Esophagus (tissue), 2 donors: ENCODE results near the gene ARHGAP32. TPM values are rescaled to one million over a fixed set of nuclear protein-coding genes. Genes with fewer than 3 reads are reported as not detected.

Experiments
- H3K27ac ChIP-seq, 2 donors: one replicate each; pipeline ENCODE4 v1.5.1; 2013; ENCODE audit warnings: low read depth in 2 of 2, mild to moderate bottlenecking in 2 of 2, inconsistent platforms in 1 of 2, low read length in 1 of 2, moderate library complexity in 1 of 2
- H3K27me3 ChIP-seq, 2 donors: one replicate each; pipeline ENCODE4 v1.6.1; 2013; ENCODE audit warnings: low read length in 2 of 2, control low read depth in 1 of 2, mild to moderate bottlenecking in 1 of 2; ENCODE audit not compliant: insufficient read depth in 2 of 2, control insufficient read depth in 1 of 2
- H3K36me3 ChIP-seq, 2 donors: one replicate each; pipeline ENCODE4 v1.6.1; 2013; ENCODE audit warnings: low read length in 1 of 2; ENCODE audit not compliant: control insufficient read depth in 2 of 2, insufficient read depth in 2 of 2
- H3K4me1 ChIP-seq, 2 donors: one replicate each; pipeline ENCODE4 v1.6.1; 2013; ENCODE audit warnings: low read length in 1 of 2; ENCODE audit not compliant: control insufficient read depth in 2 of 2, insufficient read depth in 2 of 2
- H3K4me3 ChIP-seq, 2 donors: one replicate each; pipeline ENCODE4 v1.5.1; 2013; ENCODE audit warnings: low read length in 2 of 2, mild to moderate bottlenecking in 2 of 2, low read depth in 1 of 2, moderate library complexity in 1 of 2
- H3K9me3 ChIP-seq, 2 donors: one replicate each; pipeline ENCODE4 v1.6.1; 2013; ENCODE audit warnings: mild to moderate bottlenecking in 2 of 2, low read depth in 1 of 2, low read length in 1 of 2, moderate library complexity in 1 of 2; ENCODE audit not compliant: control insufficient read depth in 2 of 2, insufficient read depth in 1 of 2
- WGBS, 2 donors: extraction: QIAGEN DNeasy Blood & Tissue Kit; methylation state at CpG; one replicate each; pipeline ENCODE4 v1.1.7; 2013; 5-methylcytosine and 5-hydroxymethylcytosine counted together
- polyA plus RNA-seq, 2 donors: library from polyadenylated mRNA; stranded (reverse); fragments of 200-250 nt; gene quantifications; one replicate each; pipeline ENCODE4 v1.2.3, GENCODE V29; 2013
- donor health status: healthy with polysubstance abuse.
- donor health status: Bipolar disorder and iron deficiency.

Gene ARHGAP32
- polyA plus RNA-seq, 2 donors = 17.8 to 18.9 TPM

- H3K27ac ChIP-seq = no peak overlapping the region
- no peak overlapping the region for H3K4me3 ChIP-seq
- H3K9me3 ChIP-seq = peaks cover 0 to 4% of the 10 kb centered on the region in 2 donors
- H3K27me3 ChIP-seq = no peaks in the 10 kb centered on the region
- H3K36me3 ChIP-seq = no peaks in the 10 kb centered on the region
- 48 to 54% methylated on average over 5 of the region's 5 CpGs for WGBS, 2 donors
- no peaks in the 10 kb centered on the region for H3K4me1 ChIP-seq
Measured at GRCh38 chr11:128928400-128928799, 263.7 kb downstream of the ARHGAP32 start.

GRCh38 chr11:128927683-128928336 lies 264.3 kb downstream of the ARHGAP32 start:
- Histone ChIP-seq H3K4me1 (no peaks in the 10 kb centered on the region), H3K36me3 (no peaks in the 10 kb centered on the region), H3K4me3 (no peak overlapping the region), H3K27ac (no peak overlapping the region), H3K27me3 (no peaks in the 10 kb centered on the region), H3K9me3 (peaks cover 0 to 4% of the 10 kb centered on the region in 2 donors)
- WGBS, 2 donors = 80 to 84% methylated on average over 12 of the region's 12 CpGs

- no peaks in the 10 kb centered on the region for H3K4me1 ChIP-seq
- H3K27me3 ChIP-seq = no peaks in the 10 kb centered on the region
- H3K27ac ChIP-seq = no peak overlapping the region
- 75 to 76% methylated on average over 11 of the region's 11 CpGs for WGBS, 2 donors
- H3K9me3 ChIP-seq = peaks cover 0 to 4% of the 10 kb centered on the region in 2 donors
- no peak overlapping the region for H3K4me3 ChIP-seq
- no peaks in the 10 kb centered on the region for H3K36me3 ChIP-seq
Measured at GRCh38 chr11:128927108-128927461, 265.0 kb downstream of the ARHGAP32 start.

GRCh38 chr11:128926437-128927107 lies 265.6 kb downstream of the ARHGAP32 start:
- WGBS, 2 donors = 84 to 86% methylated on average over 17 of the region's 17 CpGs

GRCh38 chr11:128926000-128926399 lies 266.1 kb downstream of the ARHGAP32 start:
- WGBS, 2 donors = 64 to 67% methylated on average over 3 of the region's 3 CpGs

More at GRCh38 chr11:128926437-128927107, 265.6 kb downstream of the ARHGAP32 start:
- no peak overlapping the region for H3K27ac ChIP-seq
- no peaks in the 10 kb centered on the region for H3K4me1 ChIP-seq
- no peak overlapping the region for H3K4me3 ChIP-seq
- no peaks in the 10 kb centered on the region for H3K36me3 ChIP-seq
- H3K27me3 ChIP-seq = no peaks in the 10 kb centered on the region
- H3K9me3 ChIP-seq = peaks cover 0 to 4% of the 10 kb centered on the region in 2 donors

GRCh38 chr11:128925250-128925600 lies 266.9 kb downstream of the ARHGAP32 start:
- no peaks in the 10 kb centered on the region for H3K27me3 ChIP-seq
- no peaks in the 10 kb centered on the region for H3K36me3 ChIP-seq
- 57 to 66% methylated on average over 2 of the region's 2 CpGs for WGBS, 2 donors
- H3K27ac ChIP-seq = no peak overlapping the region
- H3K4me1 ChIP-seq = no peaks in the 10 kb centered on the region
- no peaks in the 10 kb centered on the region for H3K9me3 ChIP-seq
- H3K4me3 ChIP-seq = no peak overlapping the region

More at GRCh38 chr11:128926000-128926399, 266.1 kb downstream of the ARHGAP32 start:
- no peaks in the 10 kb centered on the region for H3K4me1 ChIP-seq
- H3K4me3 ChIP-seq = no peak overlapping the region
- H3K27ac ChIP-seq = no peak overlapping the region
- H3K9me3 ChIP-seq = peaks cover 0 to 2% of the 10 kb centered on the region in 2 donors
- H3K36me3 ChIP-seq = no peaks in the 10 kb centered on the region
- H3K27me3 ChIP-seq = no peaks in the 10 kb centered on the region

GRCh38 chr11:128924510-128925249 lies 267.4 kb downstream of the ARHGAP32 start:
- WGBS, 2 donors = 76 to 85% methylated on average over 16 of the region's 16 CpGs
- H3K36me3 ChIP-seq = no peaks in the 10 kb centered on the region
- H3K27ac ChIP-seq = no peak overlapping the region
- no peaks in the 10 kb centered on the region for H3K27me3 ChIP-seq
- H3K4me1 ChIP-seq = no peaks in the 10 kb centered on the region
- no peak overlapping the region for H3K4me3 ChIP-seq
- H3K9me3 ChIP-seq = no peaks in the 10 kb centered on the region

- Histone ChIP-seq H3K27me3 (no peaks in the 10 kb centered on the region), H3K4me1 (peaks cover 0 to under 1% of the 10 kb centered on the region in 2 donors), H3K4me3 (no peak overlapping the region), H3K36me3 (no peaks in the 10 kb centered on the region), H3K27ac (no peak overlapping the region), H3K9me3 (no peaks in the 10 kb centered on the region)
- 79 to 81% methylated on average over 7 of the region's 7 CpGs for WGBS, 2 donors
Measured at GRCh38 chr11:128924104-128924503, 268.0 kb downstream of the ARHGAP32 start.

- WGBS, 2 donors = 79 to 83% methylated on average over 4 of the region's 4 CpGs
- Histone ChIP-seq H3K27me3 (no peaks in the 10 kb centered on the region), H3K27ac (no peak overlapping the region), H3K9me3 (no peaks in the 10 kb centered on the region), H3K4me3 (no peak overlapping the region), H3K4me1 (peaks cover 0 to 7% of the 10 kb centered on the region in 2 donors), H3K36me3 (no peaks in the 10 kb centered on the region)
Measured at GRCh38 chr11:128921793-128922192, 270.3 kb downstream of the ARHGAP32 start.
